Measurements from ENCODE around the gene PRDM15. TPM values are rescaled to one million over a fixed set of nuclear protein-coding genes. Genes with fewer than 3 reads are reported as not detected.

Gene PRDM15
- total RNA-seq, 4 donors from 2014 or later, result 4.7 to 9.2 (median 5.4) TPM

DNA sequence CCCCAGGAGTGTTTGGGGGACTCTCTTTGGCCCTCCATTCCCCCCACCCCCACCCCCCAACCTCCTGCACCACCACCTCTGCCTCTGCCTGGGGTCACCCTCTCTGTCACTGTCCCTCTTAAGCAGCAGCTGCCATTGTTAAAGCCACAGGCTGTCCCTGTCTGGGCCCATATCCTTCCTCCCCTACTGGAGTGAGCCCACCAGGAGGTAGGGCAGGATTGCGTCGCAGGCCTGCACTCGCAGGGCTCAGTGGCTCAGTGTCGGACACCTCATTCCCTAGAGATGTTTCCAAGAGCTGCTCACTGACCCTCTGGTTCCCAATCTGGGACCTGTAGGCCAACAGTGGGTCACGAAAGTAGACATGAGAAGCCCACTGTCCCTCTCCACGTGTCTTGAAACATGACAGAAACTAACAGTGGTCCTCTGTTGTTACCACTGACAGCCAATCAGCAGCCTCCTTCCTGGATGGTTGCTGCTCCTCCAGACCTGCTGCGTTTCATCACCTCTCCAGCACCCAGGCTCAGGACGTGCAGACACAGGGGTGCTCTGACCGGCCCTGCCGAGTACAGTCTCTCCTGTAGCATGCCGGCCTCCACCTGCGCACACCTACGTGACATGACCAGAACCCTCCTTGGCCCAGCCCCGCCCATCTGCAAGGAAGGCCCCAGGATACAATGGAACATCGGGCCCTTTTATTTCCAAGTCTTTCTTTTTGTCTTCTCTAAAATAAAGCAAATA is 7.7 kb downstream of the PRDM15 start:
- intact Hi-C loops (cut with DNase I), result no loop called here
- H3K27ac ChIP-seq, result no peak overlapping the region
- peaks cover 0 to 16% (median 0%) of the 10 kb centered on the region in 3 donors for H3K36me3 ChIP-seq
- TF ChIP-seq POLR2A (IDR thresholded peaks at IDR 0.05) (no peak), CTCF (IDR thresholded peaks at IDR 0.05) (no peak)
- H3K9me3 ChIP-seq, result no peaks in the 10 kb centered on the region
- no peak for DNase-seq
- no peak overlapping the region for H3K4me3 ChIP-seq
- WGBS, 2 donors, result 85 to 93% methylated on average over 8 to 10 of the region's 15 CpGs
- H3K4me1 ChIP-seq, result peaks cover 0 to 2% (median 0%) of the 10 kb centered on the region in 3 donors
- H3K27me3 ChIP-seq, result no peaks in the 10 kb centered on the region

DNA sequence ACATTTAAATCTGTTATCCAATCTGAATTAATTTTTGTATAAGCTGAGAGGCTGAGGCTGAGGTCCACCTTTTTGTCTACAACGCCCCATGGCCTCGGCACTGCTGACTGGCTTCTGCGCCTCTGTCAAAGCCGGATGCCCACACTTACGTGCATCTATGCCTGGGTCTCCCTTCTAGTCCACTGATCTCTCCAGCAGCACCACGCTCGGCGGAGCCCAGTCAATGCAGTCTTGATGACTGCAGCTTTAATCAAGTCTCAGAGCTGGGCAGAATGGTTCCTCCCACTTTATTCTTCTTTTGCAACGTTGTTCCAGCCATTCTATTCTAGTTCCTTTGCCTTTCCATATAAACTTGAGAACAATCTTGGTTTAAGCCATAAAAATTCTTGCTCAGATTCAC is 9.4 kb downstream of the PRDM15 start:
- H3K27ac ChIP-seq, result no peak overlapping the region
- intact Hi-C loops (cut with DNase I), result no loop called here
- peaks cover 0 to 16% (median 0%) of the 10 kb centered on the region in 3 donors for H3K36me3 ChIP-seq
- H3K4me1 ChIP-seq, result no peaks in the 10 kb centered on the region
- H3K4me3 ChIP-seq, result no peak overlapping the region
- no peak for DNase-seq
- 85 to 91% methylated on average over 9 of the region's 9 CpGs for WGBS, 2 donors
- TF ChIP-seq POLR2A (IDR thresholded peaks at IDR 0.05), result no peak
- no peak for TF ChIP-seq CTCF (IDR thresholded peaks at IDR 0.05)
- no peaks in the 10 kb centered on the region for H3K9me3 ChIP-seq
- no peaks in the 10 kb centered on the region for H3K27me3 ChIP-seq

DNA sequence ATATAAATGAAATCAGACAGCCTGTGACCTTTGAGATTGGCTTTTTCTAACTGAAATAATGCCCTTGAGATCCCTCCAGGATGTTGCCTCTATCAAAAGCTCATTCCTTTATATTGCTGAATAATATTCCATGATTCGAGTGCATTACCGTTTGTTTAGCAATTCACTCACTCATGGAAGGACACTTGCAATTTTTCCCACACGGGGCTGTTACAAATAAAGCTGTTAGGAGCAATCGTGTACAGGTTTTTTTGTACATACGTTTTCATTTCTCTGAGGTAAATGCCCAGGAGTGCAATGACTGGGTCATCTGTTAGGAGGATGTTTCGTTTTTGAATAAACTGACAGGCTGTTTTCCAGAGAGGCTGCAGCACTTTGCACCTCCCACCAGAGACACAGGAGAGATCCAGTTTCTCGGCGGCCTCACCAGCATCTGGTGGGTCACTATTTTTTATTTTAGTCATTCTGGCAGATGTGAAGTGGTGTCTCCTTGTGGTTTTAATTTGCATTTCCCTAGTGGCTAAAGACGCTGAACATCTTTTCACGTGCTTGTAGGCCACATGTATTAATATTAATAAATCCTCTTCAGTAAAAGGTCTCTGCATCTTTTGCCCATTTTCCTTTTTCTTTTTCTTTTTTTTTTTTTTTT is 11.0 kb downstream of the PRDM15 start:
- intact Hi-C loops (cut with DNase I), result no loop called here
- H3K27ac ChIP-seq, result no peak overlapping the region

GRCh38 chr21:41867313-41867712 is 11.8 kb downstream of the PRDM15 start:
- Histone ChIP-seq H3K9me3 (no peaks in the 10 kb centered on the region), H3K27me3 (no peaks in the 10 kb centered on the region), H3K4me3 (no peak overlapping the region), H3K4me1 (peaks cover 0 to 4% (median 2%) of the 10 kb centered on the region in 3 donors), H3K36me3 (peaks cover 0 to 4% (median 0%) of the 10 kb centered on the region in 3 donors), H3K27ac (no peak overlapping the region)
- DNase-seq, result no peak
- WGBS, 2 donors, result 90 to 92% methylated on average over 8 of the region's 8 CpGs
- intact Hi-C loops (cut with DNase I), result no loop called here
- TF ChIP-seq POLR2A (IDR thresholded peaks at IDR 0.05), result no peak
- no peak for TF ChIP-seq CTCF (IDR thresholded peaks at IDR 0.05)

More for the DNA sequence above, 11.0 kb downstream of the PRDM15 start:
- H3K27me3 ChIP-seq, result no peaks in the 10 kb centered on the region
- no peak for TF ChIP-seq POLR2A (IDR thresholded peaks at IDR 0.05)
- TF ChIP-seq CTCF (IDR thresholded peaks at IDR 0.05), result no peak
- H3K9me3 ChIP-seq, result no peaks in the 10 kb centered on the region
- no peak overlapping the region for H3K4me3 ChIP-seq
- DNase-seq, result no peak
- H3K4me1 ChIP-seq, result peaks cover 0 to 4% (median 2%) of the 10 kb centered on the region in 3 donors
- H3K36me3 ChIP-seq, result peaks cover 0 to 12% (median 0%) of the 10 kb centered on the region in 3 donors
- WGBS, 2 donors, result 69 to 80% methylated on average over 10 of the region's 10 CpGs

GRCh38 chr21:41866274-41866809 is 12.8 kb downstream of the PRDM15 start:
- intact Hi-C loops (cut with DNase I), result no loop called here

More at GRCh38 chr21:41866274-41866809, 12.8 kb downstream of the PRDM15 start:
- no peak overlapping the region for H3K4me3 ChIP-seq
- TF ChIP-seq CTCF (IDR thresholded peaks at IDR 0.05) (no peak), POLR2A (IDR thresholded peaks at IDR 0.05) (no peak)
- peaks cover 0 to under 1% (median 0%) of the 10 kb centered on the region in 3 donors for H3K36me3 ChIP-seq
- no peak for DNase-seq
- WGBS, 2 donors, result 67 to 82% methylated on average over 7 to 9 of the region's 11 CpGs
- H3K9me3 ChIP-seq, result no peaks in the 10 kb centered on the region
- peaks cover 0 to 4% (median 2%) of the 10 kb centered on the region in 3 donors for H3K4me1 ChIP-seq
- no peaks in the 10 kb centered on the region for H3K27me3 ChIP-seq
- no peak overlapping the region for H3K27ac ChIP-seq

All from esophagus squamous epithelium (tissue), 5 donors.